ENCODE results near the gene AP2B1. TPM values are rescaled to one million over a fixed set of nuclear protein-coding genes. Genes with fewer than 3 reads are reported as not detected.
"Not testable (repeated sequence)": the region's sequence is repeated elsewhere in the genome, so short reads cannot be mapped to it uniquely, and the experiment has no call there.

The AP2B1 gene
- total RNA-seq, 1 donor from 2014 or later = 156 TPM

DNA sequence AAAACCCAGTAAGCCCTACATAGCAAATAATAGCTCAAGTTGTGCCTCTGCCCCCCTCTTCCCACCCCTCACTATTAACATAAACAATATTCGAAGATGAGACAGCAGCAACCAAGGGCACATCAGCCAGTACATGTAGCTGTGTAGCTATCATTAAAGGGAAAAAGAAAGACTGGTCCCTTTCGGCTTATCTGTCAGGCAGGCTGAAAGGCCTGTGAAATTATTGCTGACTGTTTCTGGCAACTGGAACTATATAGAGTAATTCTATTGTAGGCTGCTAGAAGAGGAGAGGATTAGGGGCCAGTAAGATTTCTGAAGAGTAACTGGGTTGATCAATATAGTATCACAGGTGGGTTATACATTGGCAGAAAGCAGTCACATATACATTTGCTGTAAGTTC, 107.8 kb downstream of the AP2B1 start:
- Mint-ChIP-seq H3K27me3 (ENCODE audit: insufficient read depth) (no peaks in the 10 kb centered on the region), H3K4me1 (ENCODE audit: low read depth) (no peaks in the 10 kb centered on the region), H3K4me3 (no peak overlapping the region), H3K36me3 (ENCODE audit: low read depth) (peaks cover 18% of the 10 kb centered on the region), H3K9me3 (no peaks in the 10 kb centered on the region), H3K27ac (no peak overlapping the region)
- intact Hi-C loops (cut with micrococcal nuclease) = no loop called here
- DNase-seq (ENCODE audit: low spot score) = no peak

DNA sequence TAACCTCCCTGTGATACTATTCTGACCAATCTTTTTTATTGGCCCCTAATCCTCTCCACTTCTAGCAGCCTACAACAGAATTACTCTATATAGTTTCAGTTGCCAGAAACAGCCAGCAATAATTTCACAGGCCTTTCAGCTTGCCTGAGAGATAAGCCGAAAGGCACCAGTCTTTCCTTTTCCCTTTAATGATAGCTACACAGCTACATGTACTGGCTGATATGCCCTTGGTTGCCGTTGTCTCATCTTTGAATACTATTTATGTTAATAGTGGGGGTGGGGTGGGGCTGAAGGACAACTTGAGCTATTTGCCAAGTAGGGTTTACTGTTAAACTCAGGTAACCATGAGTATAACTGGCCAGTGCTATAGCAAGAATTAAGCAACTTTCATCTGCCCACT, 108.5 kb downstream of the AP2B1 start:
- Mint-ChIP-seq H3K4me3 (no peak overlapping the region), H3K9me3 (no peaks in the 10 kb centered on the region), H3K4me1 (ENCODE audit: low read depth) (no peaks in the 10 kb centered on the region), H3K27ac (no peak overlapping the region), H3K27me3 (ENCODE audit: insufficient read depth) (no peaks in the 10 kb centered on the region), H3K36me3 (ENCODE audit: low read depth) (peaks cover 17% of the 10 kb centered on the region)
- intact Hi-C loops (cut with micrococcal nuclease) = no loop called here
- no peak for DNase-seq (ENCODE audit: low spot score)

DNA sequence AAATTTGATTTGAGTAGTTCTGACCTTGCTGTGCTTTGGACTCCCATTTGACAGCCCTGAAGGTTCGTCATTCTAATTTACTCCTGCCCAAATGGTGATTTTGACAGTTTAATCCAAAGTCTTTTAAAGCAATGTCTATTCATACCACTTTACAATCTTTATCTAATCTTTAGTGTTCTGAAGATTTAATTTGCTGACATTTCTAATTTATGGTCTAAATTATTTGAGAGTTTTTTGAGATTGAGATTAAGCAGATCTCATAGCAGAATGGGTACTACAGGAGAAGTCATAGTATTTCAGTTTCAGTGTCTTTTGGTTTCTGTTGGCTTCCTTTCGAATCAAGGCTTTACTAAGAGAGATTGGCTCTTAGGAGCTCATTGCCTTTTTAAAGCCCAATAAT, 111.7 kb downstream of the AP2B1 start:
- no peaks in the 10 kb centered on the region for H3K4me1 Mint-ChIP-seq (ENCODE audit: low read depth)
- H3K27ac Mint-ChIP-seq = no peak overlapping the region
- peaks cover 30% of the 10 kb centered on the region for H3K36me3 Mint-ChIP-seq (ENCODE audit: low read depth)
- intact Hi-C loops (cut with micrococcal nuclease) = no loop called here
- H3K27me3 Mint-ChIP-seq (ENCODE audit: insufficient read depth) = no peaks in the 10 kb centered on the region
- H3K9me3 Mint-ChIP-seq = no peaks in the 10 kb centered on the region
- no peak for DNase-seq (ENCODE audit: low spot score)
- no peak overlapping the region for H3K4me3 Mint-ChIP-seq

DNA sequence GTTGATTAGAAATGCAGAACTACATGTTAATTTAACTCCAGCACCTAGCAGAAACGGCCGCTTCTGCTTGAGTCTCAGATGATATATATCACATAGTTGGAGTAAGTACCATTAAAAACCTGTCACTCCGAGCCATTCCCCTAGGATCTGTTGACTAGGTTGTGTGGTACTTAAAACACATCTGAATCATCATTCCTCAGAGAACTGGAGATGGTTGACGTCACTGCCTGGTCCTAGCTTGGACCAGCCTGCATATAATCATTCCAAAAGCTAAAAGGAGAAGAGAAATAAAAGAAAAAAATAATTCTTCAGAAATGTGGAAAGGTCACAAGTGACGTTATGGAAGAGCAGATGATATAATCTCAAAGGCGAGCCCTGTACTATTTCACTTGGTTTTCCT, 113.0 kb downstream of the AP2B1 start:
- no peak for DNase-seq (ENCODE audit: low spot score)
- Mint-ChIP-seq H3K4me3 (no peak overlapping the region), H3K27ac (no peak overlapping the region), H3K27me3 (ENCODE audit: insufficient read depth) (no peaks in the 10 kb centered on the region), H3K4me1 (ENCODE audit: low read depth) (no peaks in the 10 kb centered on the region), H3K9me3 (no peaks in the 10 kb centered on the region), H3K36me3 (ENCODE audit: low read depth) (peaks cover 32% of the 10 kb centered on the region)
- intact Hi-C loops (cut with micrococcal nuclease) = no loop called here

DNA sequence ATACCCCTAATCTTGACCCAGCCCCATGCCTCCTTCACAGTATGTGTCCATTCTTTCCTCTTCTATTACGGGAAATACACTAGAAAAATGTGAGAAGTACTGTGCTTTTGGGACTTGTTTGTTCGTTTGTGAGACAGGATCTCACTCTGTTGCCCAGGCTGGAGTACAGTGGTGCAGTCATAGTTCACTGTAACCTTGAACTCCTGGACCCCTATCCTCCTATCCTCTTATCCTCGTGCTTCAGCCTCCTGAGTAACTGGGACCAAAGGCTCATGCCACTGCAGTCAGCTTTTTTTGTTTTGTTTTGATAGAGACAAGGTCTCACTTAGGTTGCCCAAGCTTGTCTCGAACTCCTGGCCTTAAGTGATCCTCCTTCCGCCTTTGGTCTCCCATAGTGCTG, 114.4 kb downstream of the AP2B1 start:
- no peak overlapping the region for H3K4me3 Mint-ChIP-seq
- no peaks in the 10 kb centered on the region for H3K9me3 Mint-ChIP-seq
- no peak overlapping the region for H3K27ac Mint-ChIP-seq
- H3K4me1 Mint-ChIP-seq (ENCODE audit: low read depth) = no peaks in the 10 kb centered on the region
- intact Hi-C loops (cut with micrococcal nuclease) = no loop called here
- no peaks in the 10 kb centered on the region for H3K27me3 Mint-ChIP-seq (ENCODE audit: insufficient read depth)
- DNase-seq (ENCODE audit: low spot score) = no peak
- peaks cover 25% of the 10 kb centered on the region for H3K36me3 Mint-ChIP-seq (ENCODE audit: low read depth)

DNA sequence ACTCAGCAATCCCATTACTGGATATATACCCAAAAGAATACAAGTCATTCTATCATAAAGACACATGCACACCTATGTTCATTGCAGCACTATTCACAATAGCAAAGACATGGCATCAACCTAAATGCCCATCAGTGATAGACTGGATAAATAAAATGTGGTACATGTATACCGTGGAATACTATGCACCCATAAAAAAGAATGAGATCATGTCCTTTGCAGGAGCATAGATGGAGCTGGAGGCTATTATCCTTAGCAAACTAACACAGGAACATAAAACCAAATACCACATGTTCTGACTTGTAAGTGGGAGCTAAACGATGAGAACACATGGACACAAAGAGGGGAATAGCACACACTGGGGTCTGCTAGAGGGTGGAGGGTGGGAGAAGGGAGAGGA, 116.2 kb downstream of the AP2B1 start:
- H3K4me1 Mint-ChIP-seq (ENCODE audit: low read depth); H3K27ac Mint-ChIP-seq; intact Hi-C loops (cut with micrococcal nuclease); H3K9me3 Mint-ChIP-seq; H3K4me3 Mint-ChIP-seq; DNase-seq (ENCODE audit: low spot score); H3K27me3 Mint-ChIP-seq (ENCODE audit: insufficient read depth): not testable (repeated sequence)
- H3K36me3 Mint-ChIP-seq (ENCODE audit: low read depth) = peaks cover 25% of the 10 kb centered on the region

DNA sequence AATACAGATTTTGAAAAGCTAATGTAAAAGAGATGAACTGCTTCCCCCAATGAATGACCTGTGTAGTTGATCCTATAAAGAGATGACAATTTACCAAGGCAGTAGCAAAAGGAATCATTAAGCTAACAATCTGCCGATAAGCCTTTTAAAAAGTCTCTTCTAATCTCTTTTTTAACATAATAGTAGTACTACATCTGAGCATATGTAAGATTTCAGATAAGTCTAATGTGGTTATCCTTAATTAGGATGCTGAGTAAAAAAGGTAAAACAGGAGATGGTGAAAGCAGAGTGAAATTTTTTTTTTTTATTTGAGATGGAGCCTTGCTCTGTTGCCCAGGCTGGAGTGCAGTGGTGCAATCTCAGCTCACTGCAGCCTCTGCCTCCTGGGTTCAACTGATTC, 118.1 kb downstream of the AP2B1 start:
- Mint-ChIP-seq H3K9me3 (no peaks in the 10 kb centered on the region), H3K4me1 (ENCODE audit: low read depth) (peaks cover 18% of the 10 kb centered on the region), H3K4me3 (no peak overlapping the region), H3K36me3 (ENCODE audit: low read depth) (peaks cover 29% of the 10 kb centered on the region), H3K27me3 (ENCODE audit: insufficient read depth) (no peaks in the 10 kb centered on the region), H3K27ac (no peak overlapping the region)
- intact Hi-C loops (cut with micrococcal nuclease) = no loop called here
- no peak for DNase-seq (ENCODE audit: low spot score)

DNA sequence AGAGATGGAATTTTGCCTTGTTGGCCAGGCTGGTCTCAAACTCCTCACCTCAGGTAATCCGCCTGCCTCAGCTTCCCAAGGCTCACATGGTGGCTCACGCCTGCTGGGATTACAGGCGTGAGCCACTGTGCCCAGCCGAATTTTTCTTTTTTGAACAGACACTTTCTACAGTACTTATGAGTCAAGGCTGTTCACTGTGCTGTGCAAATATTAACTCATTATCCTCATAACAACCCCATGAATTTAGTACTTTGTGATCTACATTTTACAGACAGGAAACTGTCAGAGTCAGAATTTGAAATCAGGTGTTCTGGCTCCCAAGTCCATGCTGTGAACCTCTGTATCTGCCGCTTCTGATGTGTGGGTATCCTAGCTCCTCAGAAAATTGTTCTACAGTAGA, 118.6 kb downstream of the AP2B1 start:
- Mint-ChIP-seq H3K9me3 (no peaks in the 10 kb centered on the region), H3K4me3 (no peak overlapping the region), H3K27me3 (ENCODE audit: insufficient read depth) (no peaks in the 10 kb centered on the region), H3K27ac (no peak overlapping the region), H3K4me1 (ENCODE audit: low read depth) (peaks cover 18% of the 10 kb centered on the region), H3K36me3 (ENCODE audit: low read depth) (peaks cover 32% of the 10 kb centered on the region)
- intact Hi-C loops (cut with micrococcal nuclease) = no loop called here
- DNase-seq (ENCODE audit: low spot score) = no peak

DNA sequence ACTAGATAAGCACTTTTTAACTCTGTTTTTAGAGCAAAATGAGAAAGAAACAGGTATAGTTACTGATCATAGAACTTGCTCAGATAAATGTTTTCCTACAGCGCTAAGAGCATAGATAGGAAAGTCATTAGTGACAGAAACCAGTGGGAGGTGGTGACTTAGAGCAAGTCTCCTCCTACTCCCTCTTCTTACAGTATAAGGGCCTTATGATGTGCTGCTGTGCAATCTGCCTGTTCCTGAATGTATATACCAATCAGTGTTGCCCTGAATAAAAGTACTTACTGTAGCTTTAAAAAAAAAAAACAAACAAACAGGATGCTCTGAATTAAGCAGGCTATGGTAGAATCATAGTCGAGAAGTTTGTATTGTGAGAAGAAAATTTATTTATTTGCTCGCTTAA, 121.0 kb downstream of the AP2B1 start:
- Mint-ChIP-seq H3K27me3 (ENCODE audit: insufficient read depth) (no peaks in the 10 kb centered on the region), H3K4me1 (ENCODE audit: low read depth) (peaks cover 18% of the 10 kb centered on the region), H3K9me3 (no peaks in the 10 kb centered on the region), H3K36me3 (ENCODE audit: low read depth) (peaks cover 24% of the 10 kb centered on the region), H3K27ac (peak overlapping the region; percentile 4), H3K4me3 (no peak overlapping the region)
- DNase-seq (ENCODE audit: low spot score) = no peak
- intact Hi-C loops (cut with micrococcal nuclease) = no loop called here

DNA sequence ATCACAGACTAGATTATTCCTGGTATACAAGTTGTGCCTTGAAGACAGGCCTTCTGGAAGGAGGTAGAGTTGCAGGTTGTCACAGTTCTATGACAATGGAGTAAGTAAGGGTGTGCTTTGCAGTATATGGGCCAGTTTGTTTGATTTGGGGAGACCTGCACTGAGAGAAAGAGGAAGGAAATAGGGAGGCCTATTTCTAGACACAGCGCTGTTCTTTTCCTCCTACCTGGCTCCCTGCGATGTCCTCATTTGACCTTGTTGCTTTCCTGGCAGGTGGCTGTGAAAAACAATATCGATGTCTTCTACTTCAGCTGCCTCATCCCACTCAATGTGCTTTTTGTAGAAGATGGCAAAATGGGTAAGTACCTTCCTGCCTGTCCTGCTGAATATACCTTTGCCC, 121.8 kb downstream of the AP2B1 start:
- Mint-ChIP-seq H3K27me3 (ENCODE audit: insufficient read depth) (no peaks in the 10 kb centered on the region), H3K4me3 (no peak overlapping the region), H3K36me3 (ENCODE audit: low read depth) (peaks cover 20% of the 10 kb centered on the region), H3K9me3 (no peaks in the 10 kb centered on the region), H3K27ac (no peak overlapping the region), H3K4me1 (ENCODE audit: low read depth) (peaks cover 18% of the 10 kb centered on the region)
- DNase-seq (ENCODE audit: low spot score) = no peak
- intact Hi-C loops (cut with micrococcal nuclease) = no loop called here

DNA sequence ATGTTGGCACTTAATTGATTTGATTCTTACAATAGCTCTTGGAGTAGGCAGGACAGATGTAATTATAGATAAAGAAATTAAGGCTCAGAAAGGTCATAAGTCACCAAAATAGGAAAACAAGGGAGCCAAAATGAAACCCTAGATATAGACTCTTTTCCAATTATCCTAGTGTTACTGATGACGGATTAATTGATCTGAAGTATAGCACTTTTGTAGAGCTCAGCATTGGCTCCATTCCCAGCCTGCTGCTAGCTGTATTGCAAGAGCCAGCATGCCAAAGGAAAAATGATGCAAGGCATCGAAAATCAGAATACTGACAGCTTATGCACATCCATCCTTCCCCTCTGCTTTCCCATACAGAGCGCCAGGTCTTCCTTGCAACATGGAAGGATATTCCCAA, 122.8 kb downstream of the AP2B1 start:
- no peaks in the 10 kb centered on the region for H3K9me3 Mint-ChIP-seq

DNA sequence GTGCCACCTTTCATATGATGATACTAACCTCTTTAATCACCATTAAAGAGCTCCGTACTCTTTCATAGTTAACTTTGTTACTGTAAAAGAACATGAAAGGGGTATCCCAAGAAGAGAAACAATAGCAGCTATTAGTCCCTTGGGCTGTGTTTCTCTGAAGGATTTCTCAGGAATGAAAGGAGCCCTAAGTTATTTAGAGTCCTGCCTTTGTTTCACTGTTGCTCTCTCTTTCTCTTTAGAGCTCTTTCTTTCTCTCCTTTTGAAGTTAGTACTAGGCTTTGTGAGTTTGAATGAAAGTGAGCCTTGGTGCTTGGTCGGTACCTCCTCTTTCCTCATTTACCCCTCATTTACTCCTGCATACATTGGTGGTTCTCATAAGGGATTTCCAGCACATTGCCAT, 123.8 kb downstream of the AP2B1 start:
- no peak overlapping the region for H3K4me3 Mint-ChIP-seq
- DNase-seq (ENCODE audit: low spot score) = no peak
- no peak overlapping the region for H3K27ac Mint-ChIP-seq
- H3K36me3 Mint-ChIP-seq (ENCODE audit: low read depth) = peaks cover 15% of the 10 kb centered on the region
- peaks cover 18% of the 10 kb centered on the region for H3K4me1 Mint-ChIP-seq (ENCODE audit: low read depth)
- no peaks in the 10 kb centered on the region for H3K9me3 Mint-ChIP-seq
- no peaks in the 10 kb centered on the region for H3K27me3 Mint-ChIP-seq (ENCODE audit: insufficient read depth)
- intact Hi-C loops (cut with micrococcal nuclease) = no loop called here

More for the DNA sequence above, 122.8 kb downstream of the AP2B1 start:
- Mint-ChIP-seq H3K27ac (no peak overlapping the region), H3K4me3 (no peak overlapping the region), H3K27me3 (ENCODE audit: insufficient read depth) (no peaks in the 10 kb centered on the region), H3K36me3 (ENCODE audit: low read depth) (peaks cover 15% of the 10 kb centered on the region), H3K4me1 (ENCODE audit: low read depth) (peaks cover 18% of the 10 kb centered on the region)
- no peak for DNase-seq (ENCODE audit: low spot score)
- intact Hi-C loops (cut with micrococcal nuclease) = no loop called here

DNA sequence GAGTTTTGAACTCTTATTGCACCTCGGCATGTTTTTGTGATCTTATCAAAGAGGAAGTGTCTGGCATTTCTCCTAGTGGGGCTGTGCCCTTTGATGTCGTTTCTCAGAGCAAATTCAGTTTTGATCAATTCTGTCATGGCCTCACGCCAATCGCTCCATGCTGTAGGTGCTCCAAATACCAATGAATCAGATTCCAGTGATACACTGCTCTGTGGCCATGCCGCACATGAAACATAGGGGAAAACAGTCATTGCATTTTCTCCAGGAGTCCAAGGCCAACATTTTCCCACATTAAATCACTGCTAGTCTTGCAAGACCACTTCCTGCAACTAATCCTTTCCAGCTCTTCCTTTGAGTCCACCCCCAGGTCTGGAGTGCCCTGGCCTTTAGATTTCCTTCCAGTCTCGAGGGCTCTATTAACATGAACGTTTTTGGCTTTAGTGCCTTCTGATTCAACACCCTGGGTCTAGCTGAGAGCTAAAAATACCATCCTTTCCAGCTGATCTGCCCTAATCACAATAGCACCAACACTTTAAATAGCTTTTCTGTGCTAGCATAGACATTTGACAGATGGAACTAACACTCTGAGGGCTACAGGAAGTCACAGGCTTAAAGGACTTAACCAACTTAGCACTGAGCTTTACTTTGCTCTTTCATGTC, 126.1 kb downstream of the AP2B1 start:
- intact Hi-C loops (cut with micrococcal nuclease) = no loop called here
- Mint-ChIP-seq H3K27me3 (ENCODE audit: insufficient read depth) (no peaks in the 10 kb centered on the region), H3K9me3 (no peaks in the 10 kb centered on the region), H3K36me3 (ENCODE audit: low read depth) (peaks cover 27% of the 10 kb centered on the region), H3K27ac (no peak overlapping the region), H3K4me1 (ENCODE audit: low read depth) (peaks cover 10% of the 10 kb centered on the region), H3K4me3 (no peak overlapping the region)
- no peak for DNase-seq (ENCODE audit: low spot score)

DNA sequence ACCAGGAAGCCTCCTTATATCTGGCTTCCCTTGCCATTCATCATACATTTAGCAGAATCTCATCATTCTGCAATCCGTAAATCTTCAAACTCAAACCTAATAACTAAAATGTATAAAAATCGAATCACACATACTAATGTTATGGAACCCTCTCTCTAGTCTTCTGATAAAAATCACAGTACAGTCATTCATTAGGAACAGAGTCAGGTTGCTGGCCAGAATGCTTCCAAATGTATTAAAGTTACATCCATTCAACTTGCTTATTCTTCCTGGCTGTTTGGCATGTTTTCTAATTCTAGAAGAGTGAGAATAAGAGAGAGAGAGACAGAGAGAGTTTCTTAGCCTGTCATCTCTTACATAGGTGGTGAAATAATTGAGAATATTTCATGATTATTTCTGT, 127.9 kb downstream of the AP2B1 start:
- Mint-ChIP-seq H3K36me3 (ENCODE audit: low read depth) (peaks cover 29% of the 10 kb centered on the region), H3K4me3 (no peak overlapping the region), H3K27me3 (ENCODE audit: insufficient read depth) (no peaks in the 10 kb centered on the region), H3K9me3 (no peaks in the 10 kb centered on the region), H3K4me1 (ENCODE audit: low read depth) (no peaks in the 10 kb centered on the region), H3K27ac (no peak overlapping the region)
- no peak for DNase-seq (ENCODE audit: low spot score)
- intact Hi-C loops (cut with micrococcal nuclease) = no loop called here

Measured in activated T-helper 1 cell treated with anti-CD3 and anti-CD28 coated beads, Interleukin-12 subunit alpha, Interleukin-12 subunit beta, Interleukin-2, Interleukin-4 antibody, amounts not matched to agents 30 ng/mL and 10 ng/mL and 1 ng/mL, durations not matched to agents 14 hours and 24 hours and 36 hours (primary cell).